Astrocyte (in vitro differentiated cells and primary cell): Measurements from ENCODE around the gene PRRT1.

ENCODE experiments used
- CTCF ChIP-seq: IDR thresholded peaks from 2 replicates; pipeline ENCODE4 v1.5.1; 2011; ENCODE audit warnings: low read depth, mild to moderate bottlenecking, inconsistent platforms, low read length, moderate library complexity; ENCODE audit not compliant: insufficient read depth
- EZH2 ChIP-seq: IDR thresholded peaks from 2 replicates; pipeline ENCODE4 v1.6.1; 2012; ENCODE audit warnings: mild to moderate bottlenecking, low read length, inconsistent platforms; ENCODE audit not compliant: insufficient read depth

DNA sequence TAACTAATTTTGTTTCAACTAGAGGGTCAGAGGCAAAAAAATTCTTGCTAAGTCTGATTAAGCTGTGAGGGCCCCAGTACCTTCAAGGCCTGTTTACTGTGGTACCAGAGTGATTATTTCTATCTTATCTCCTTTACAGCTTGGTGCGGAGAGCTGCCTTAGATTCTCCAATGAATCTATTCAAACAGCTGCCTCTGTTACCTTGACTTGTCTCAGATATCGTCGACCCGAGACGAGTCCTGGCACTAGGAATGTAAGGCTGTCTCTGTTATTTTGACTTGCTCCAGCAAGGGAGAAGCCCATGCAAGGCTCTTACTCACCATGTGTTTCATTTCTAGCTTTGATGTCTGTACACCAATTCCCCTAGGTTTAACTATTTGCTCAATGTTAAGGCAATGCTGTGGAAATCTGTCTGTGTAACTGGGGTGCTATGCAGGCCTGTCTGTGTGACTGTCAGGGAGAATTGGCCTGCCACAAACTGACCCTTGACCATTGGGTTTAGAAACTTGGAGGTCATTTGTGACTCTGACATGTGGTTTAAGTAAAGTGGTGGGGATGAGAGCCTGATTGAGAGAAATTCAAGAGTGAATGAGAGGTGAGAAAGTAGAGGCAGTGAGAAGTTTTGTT lies 11.2 kb downstream of the PRRT1 start:
- TF ChIP-seq CTCF (no peak), EZH2 (no peak)
